NCI-H82 (cell line): ENCODE results near the gene ALOX15B.
A peak's percentile ranks its signal among the peaks of the same experiment; 100 is the strongest.

ENCODE experiments used
- DNase-seq: peaks from one replicate; lab custom pipeline; 2025; lab: John Stamatoyannopoulos, UW

Gene ALOX15B

DNA sequence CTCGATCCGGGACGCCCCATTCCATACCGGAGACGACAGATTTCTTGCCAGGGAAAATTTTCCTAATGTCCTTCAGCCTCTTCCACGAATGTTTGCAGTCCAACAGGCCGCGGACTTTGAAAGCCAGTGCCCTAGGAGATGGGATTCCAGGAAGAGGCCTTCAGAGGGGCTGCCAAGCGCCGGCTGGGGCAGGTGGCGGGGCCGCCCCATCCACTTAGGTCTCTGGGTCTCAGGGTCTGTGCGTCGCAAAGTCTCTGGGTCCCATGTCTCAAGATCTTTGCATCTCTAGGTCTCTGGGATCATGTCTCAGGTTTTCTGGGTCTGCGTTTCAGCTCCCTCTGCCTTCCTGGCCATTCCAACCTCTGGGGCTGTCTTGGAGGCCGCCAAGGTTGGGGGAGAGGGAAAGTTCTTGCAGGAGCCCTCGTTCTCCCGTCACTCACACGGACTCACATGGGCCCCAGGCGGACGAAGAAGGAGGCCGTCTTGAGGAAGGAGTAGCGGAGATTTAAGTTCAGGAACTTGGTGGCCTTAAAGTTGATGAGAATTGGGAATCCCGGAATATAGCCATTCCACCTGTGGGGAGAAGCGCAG is 41.4 kb downstream of the ALOX15B start:
- DNase-seq = peak; percentile 66

DNA sequence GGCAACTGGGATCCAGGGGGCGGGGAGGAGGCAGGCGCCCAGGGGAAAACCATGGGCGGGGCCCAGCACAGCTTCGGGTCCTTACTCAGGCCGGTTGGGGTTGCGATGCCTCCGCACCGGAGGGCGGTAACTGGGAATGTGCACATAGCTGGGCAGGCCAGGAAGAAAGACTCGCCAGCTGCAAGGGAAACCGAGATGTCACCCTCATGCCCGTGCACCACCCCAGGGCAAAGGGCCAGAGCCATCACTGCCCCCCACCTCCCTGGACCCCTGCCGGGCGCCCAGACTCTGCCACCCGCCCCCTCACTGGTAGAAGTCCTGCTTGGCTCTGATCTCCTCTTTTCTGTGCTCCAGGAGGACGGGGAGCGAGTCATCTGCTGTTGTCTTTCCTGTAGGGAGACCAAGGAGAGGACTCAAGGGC is 42.0 kb downstream of the ALOX15B start:
- DNase-seq = no peak

DNA sequence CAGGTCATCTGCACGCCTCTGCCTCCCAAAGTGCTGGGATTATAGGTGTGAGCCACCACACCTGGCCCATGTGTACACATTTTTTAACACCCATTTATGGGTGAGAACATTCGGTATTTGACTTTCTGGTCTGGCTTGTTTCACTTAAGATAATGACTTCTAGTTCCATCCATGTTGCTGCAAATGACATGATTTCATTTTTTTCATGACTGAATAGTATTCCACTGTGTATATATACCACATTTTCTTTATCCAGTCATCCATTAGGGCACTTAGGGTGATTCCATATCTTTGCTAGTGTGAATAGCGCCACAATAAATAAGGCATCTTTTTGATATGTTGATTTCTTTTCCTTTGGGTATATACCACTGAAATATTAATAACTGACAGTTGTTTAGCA is 43.0 kb downstream of the ALOX15B start:
- no peak for DNase-seq

DNA sequence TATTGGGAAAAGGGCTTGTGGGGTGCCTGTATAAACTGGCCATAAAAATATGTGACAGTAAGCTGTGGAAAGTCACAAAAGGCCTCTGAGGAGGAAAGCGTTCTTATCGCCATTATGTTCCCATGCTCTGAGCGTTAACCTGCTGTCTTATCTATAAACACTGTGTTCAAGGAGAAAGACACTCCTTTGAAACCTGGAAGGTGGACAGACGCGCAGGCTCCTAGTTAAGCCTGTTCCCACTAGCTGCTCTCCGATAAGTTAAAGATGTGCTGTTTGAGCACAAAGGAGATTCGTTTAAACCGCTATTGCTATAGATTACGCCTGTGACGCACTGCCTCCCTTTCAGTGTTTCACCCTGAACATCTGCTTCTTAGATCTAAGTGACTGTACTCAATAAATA is 43.4 kb downstream of the ALOX15B start:
- peak; percentile 33 for DNase-seq

DNA sequence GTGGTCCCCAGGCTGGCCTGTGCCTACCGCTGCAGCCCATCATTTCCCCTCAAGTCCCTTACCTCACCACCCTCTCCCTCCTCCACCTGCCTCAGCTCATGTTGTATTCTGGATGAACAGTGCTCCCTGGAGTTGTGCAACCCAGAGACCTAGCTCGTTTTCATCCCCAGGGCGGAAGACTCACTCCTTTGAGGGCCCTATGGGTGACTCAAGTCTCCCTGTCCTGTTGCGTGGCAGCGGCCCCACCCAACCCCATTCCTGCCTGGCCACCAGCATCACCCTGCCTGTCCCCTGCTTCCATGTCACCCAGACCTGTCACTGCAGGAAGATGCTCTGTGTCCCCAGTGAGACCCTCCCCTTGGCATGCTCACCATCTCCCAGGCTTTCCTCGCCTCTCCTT is 45.4 kb downstream of the ALOX15B start:
- no peak for DNase-seq

DNA sequence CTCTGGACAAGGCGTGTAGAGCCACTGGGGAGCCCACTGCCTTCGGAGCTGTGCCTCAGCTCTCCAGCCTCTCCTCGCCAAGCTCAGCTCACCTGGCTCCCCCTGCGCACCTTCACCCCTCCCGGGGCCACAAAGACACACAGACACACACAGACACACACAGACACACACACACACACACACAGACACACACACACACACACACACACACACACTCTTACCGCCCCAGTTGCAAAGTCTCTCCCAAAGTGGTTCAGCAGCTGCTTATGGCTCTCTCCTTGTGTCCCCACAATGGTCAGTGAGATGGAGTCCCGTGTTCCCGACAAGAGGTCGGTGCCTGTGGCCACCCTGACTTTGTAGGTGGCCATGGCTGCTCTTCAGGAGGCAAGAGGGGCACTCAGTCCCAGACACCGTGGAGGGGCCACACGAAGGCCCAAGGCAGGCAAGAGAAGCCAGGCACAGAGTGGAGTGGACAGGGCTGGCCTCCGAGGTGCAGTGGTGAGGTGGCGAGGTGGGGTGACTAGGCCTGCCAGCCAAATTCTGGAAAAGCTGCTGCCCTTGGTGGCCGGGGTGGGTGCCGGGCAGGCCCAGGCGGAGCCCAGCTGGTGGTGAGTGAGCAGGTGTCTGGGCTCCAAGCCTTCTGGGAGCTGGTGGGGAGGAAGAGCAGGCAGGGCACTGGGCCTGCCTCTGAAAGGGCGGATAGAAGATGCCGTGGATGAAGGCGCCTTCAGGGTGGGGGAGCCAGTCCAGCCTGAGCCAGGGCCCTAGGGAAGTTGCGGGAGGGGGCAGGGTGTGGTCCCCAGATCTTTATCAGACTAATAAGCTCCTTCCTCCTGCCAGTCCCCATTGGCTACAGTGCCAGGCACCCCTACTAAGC is 48.5 kb downstream of the ALOX15B start, which contains the start of gene ALOX12B:
Gene ALOX12B (minus strand): TSS at position 642 of the 877 bp plus-strand sequence. CDS start 274 bp downstream, at position 368.
- DNase-seq = no peak

DNA sequence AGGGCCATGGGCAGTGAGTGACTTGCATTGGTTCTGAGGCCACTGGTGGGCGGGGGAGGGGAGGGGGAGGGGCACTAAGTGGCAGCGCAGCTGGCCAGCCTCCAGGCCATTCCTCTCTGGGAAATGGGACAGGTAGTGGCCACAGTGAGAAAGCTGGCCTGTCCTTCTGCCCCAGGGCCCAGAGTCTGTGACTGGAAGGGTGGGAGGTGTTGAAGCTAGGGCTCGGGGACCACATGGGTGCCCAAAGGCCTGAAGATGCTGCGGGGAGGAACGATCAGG is 49.0 kb downstream of the ALOX15B start:
- DNase-seq = no peak

DNA sequence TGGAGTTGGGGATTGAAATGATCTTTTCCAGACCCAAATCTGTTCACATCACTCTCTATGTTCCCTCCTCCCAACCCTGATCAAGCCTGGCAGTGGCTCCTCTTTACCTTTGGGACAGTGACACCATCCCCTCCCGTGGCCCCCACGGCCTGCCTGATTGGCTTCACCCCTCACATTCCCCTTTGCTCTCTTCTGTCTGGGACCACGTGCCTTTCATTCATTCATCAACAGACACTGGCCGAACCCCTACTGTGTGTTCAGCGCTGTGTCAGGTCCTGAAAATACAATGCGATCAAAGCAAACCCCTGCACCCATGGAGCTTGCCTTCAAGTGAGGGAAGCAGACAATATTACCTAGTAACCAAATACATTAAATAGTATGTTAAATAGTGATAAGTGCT is 50.9 kb downstream of the ALOX15B start:
- DNase-seq = no peak

DNA sequence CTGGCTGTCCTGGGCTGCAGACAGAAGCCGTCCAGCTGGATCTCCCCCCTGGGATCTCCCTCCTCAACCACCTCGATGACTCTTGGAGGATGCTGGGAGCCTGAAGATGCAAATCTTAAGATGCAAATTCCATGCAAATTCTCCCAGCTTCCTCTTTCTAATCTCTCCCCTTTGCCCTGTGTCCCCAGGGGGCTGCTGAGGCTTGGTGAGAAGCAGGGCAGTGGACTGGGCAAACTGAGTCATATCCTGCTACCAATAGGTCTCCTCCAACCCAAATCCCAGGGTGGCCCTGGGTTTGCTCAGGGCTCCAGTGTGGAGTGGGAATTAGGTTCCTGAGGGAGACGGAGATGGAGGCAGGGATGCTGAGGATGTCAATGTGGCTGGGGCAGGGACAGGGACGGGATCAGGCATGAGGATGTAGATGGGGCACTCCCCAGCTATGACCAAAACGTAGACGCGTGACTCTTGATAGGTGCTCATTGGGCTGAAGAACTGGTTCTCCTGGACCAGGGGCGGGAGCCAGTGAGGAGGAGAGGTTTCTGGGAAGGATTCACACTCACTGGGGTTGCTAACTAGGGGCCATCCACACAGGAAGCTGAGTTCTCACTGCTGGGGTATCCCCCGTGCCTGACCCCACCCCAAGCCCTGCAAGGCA is 52.3 kb downstream of the ALOX15B start:
- DNase-seq = no peak

DNA sequence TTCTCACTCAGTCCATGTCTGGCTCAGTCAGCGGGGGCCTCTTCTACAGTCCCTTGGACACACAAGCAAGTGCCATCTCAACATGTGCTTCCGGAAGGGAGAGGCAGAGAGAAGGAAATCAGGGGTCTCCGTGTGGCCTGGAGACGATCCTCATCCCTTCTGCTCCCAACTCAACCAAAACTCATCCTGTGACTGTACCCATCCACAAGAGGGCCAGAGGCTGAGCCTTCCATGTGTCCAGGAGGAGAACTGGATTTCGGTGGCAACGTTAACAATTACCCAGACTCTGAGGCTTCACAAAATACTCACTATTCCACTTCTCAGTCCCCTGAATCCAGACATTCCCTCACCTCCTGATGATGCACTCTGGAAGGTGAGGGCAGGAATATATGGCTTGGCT is 56.5 kb downstream of the ALOX15B start:
- DNase-seq = no peak

DNA sequence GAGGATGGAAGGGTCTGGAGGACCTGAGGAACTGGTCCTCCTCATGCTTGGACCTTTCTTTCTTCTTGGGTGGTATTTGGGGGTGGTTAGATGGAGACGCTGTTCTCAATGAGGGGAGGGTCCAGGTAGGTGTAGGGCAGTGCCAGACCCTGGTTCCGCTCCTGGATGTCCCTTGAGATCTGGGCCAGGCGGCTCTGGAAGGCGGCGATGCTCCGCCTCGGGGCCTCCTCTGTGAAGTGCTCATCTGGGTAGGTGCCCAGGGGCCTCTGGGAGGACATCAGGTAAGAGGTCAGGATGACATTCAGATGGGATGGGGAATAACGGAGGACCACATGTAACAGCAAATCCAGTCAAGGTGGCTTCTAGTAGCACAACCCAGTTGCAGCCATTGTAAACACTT is 57.7 kb downstream of the ALOX15B start:
- DNase-seq = no peak
